Ovary (tissue), 9 donors: Measurements from ENCODE around the gene R3HCC1L. TPM values are rescaled to one million over a fixed set of nuclear protein-coding genes. Genes with fewer than 3 reads are reported as not detected.

Experiments
- DNase-seq, 5 donors: peaks; one replicate each; pipeline ENCODE4 v3.0.0-alpha.2; 2019 to 2020
- H3K27ac ChIP-seq, 2 donors: fragments of 200-600 bp; one replicate each; pipeline versions ENCODE4 v1.5.1 to v1.8.0; 2019 to 2022
- H3K27me3 ChIP-seq: fragments of 200-600 bp; one replicate; pipeline ENCODE4 v1.8.0; 2022
- H3K36me3 ChIP-seq: fragments of 200-600 bp; sonication (generic); one replicate; pipeline ENCODE4 v1.5.1; 2019
- H3K4me1 ChIP-seq: one replicate; pipeline ENCODE4 v1.8.1; 2013; ENCODE audit warnings: mild to moderate bottlenecking, moderate library complexity; ENCODE audit not compliant: insufficient read depth
- H3K4me3 ChIP-seq: fragments of 200-600 bp; sonication (generic); one replicate; pipeline ENCODE4 v1.5.1; 2017
- H3K9me3 ChIP-seq, 2 donors: fragments of 200-600 bp in 1 of 2; sonication (generic) in 1 of 2; one replicate each; pipeline versions ENCODE4 v1.5.1 to v1.8.1; 2013 to 2019; ENCODE audit warnings: mild to moderate bottlenecking in 1 of 2, moderate library complexity in 1 of 2
- EP300 ChIP-seq: sonication (generic); formaldehyde crosslinking; IDR thresholded peaks from one replicate; pipeline ENCODE4 v1.6.1; 2017; ENCODE audit warnings: antibody characterized with exemption
- POLR2A ChIP-seq: fragments of 450-650 bp; IDR thresholded peaks from one replicate; pipeline ENCODE4 v1.6.1; 2017; ENCODE audit warnings: antibody characterized with exemption, mild to moderate bottlenecking, moderate library complexity
- WGBS, 3 donors: extraction: QIAGEN DNeasy Blood & Tissue Kit in 1 of 3; methylation state at CpG; one replicate each; pipeline versions ENCODE4 v1.1.5 to v1.1.7; 2013 to 2017; 5-methylcytosine and 5-hydroxymethylcytosine counted together
- intact Hi-C, 4 donors: fragments of 100-400 bp; cut with DNase I; formaldehyde crosslinking; loops; one replicate each; pipeline versions ENCODE4 v1.11.0 to v1.15.1; 2022 to 2023
- polyA plus RNA-seq, 2 donors: library from polyadenylated mRNA; stranded (reverse); fragments of 200-250 nt in 1 of 2; fragments of 350-450 nt in 1 of 2; fragmentation: Illumina TruSeq in 1 of 2; extraction: RNeasy Lipid Tissue Mini Kit (QIAGEN cat#74804) in 1 of 2; gene quantifications; one replicate each; pipeline ENCODE4 v1.2.3, GENCODE V29; 2013 to 2014
- total RNA-seq, 7 donors: library from RNA; depleted of rRNA in 2 of 7; stranded (reverse); fragments of >200 nt in 2 of 7; fragmentation: NEBNext Ultra II Directional in 3 of 7; extraction: Animal tissue kit (Norgen Biotek cat#: 25700) in 3 of 7; gene quantifications; one replicate each; pipeline versions ENCODE4 v1.1.0 to v1.2.4, GENCODE V29; 2016 to 2023
- TF ChIP-seq, protein P1 (sequence below), 3 donors: fragments of 450-650 bp in 2 of 3; fragments of 200-600 bp in 1 of 3; IDR thresholded peaks; one replicate each; pipeline versions ENCODE4 v1.5.1 to v1.8.0; 2016 to 2022; ENCODE audit warnings: antibody characterized with exemption in 3 of 3, mild to moderate bottlenecking in 1 of 3
- donor health status: DM: no; HTN: no; CAD: no; lungs with moderate emphysema.
- donor health status: DM: no; HTN: no; CAD: no.
- donor health status: Bipolar disorder and iron deficiency.
- donor health status: DM: yes; HTN: yes; CAD: no.
- donor health status: DM: no; HTN: no; CAD: no.
- donor health status: DM: yes; HTN: yes; CAD: no.

R3HCC1L gene
- total and polyA plus RNA-seq, 9 donors = 7.4 to 10.8 (median 9.1) TPM

- Histone ChIP-seq H3K27me3 (no peaks in the 10 kb centered on the region), H3K36me3 (no peaks in the 10 kb centered on the region), H3K27ac (no peak overlapping the region), H3K4me3 (no peak overlapping the region), H3K4me1 (no peaks in the 10 kb centered on the region), H3K9me3 (no peaks in the 10 kb centered on the region)
- no peak for DNase-seq
- WGBS, 3 donors = 63 to 68% (median 67%) methylated on average over 1 of the region's 1 CpG
- intact Hi-C loops = no loop called here
- TF ChIP-seq, protein P1, sequence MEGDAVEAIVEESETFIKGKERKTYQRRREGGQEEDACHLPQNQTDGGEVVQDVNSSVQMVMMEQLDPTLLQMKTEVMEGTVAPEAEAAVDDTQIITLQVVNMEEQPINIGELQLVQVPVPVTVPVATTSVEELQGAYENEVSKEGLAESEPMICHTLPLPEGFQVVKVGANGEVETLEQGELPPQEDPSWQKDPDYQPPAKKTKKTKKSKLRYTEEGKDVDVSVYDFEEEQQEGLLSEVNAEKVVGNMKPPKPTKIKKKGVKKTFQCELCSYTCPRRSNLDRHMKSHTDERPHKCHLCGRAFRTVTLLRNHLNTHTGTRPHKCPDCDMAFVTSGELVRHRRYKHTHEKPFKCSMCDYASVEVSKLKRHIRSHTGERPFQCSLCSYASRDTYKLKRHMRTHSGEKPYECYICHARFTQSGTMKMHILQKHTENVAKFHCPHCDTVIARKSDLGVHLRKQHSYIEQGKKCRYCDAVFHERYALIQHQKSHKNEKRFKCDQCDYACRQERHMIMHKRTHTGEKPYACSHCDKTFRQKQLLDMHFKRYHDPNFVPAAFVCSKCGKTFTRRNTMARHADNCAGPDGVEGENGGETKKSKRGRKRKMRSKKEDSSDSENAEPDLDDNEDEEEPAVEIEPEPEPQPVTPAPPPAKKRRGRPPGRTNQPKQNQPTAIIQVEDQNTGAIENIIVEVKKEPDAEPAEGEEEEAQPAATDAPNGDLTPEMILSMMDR (IDR thresholded peaks at IDR 0.05) = no peak
Measured at GRCh38 chr10:98195120-98195519, 60.7 kb downstream of the R3HCC1L start.

DNA sequence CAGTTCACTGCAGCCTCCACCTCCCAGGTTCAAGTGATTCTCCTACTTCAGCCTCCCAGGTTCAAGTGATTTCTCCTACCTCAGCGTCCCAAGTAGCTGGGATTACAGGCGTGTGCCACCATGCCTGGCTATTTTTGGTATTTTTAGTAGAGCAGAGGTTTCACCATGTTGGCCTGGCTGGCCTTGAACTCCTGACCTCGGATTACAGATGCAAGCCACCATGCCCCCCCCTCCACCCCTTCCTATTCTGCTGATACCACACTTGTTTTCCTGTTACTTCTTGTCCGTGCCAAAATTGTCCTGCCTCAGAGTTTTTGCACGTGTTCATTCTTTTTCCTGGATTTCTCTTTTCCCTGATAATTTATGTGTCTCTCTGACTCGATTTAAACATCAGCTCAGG is 62.5 kb downstream of the R3HCC1L start:
- Histone ChIP-seq H3K4me3 (no peak overlapping the region), H3K36me3 (no peaks in the 10 kb centered on the region), H3K9me3 (no peaks in the 10 kb centered on the region), H3K27me3 (no peaks in the 10 kb centered on the region), H3K4me1 (no peaks in the 10 kb centered on the region), H3K27ac (no peak overlapping the region)
- TF ChIP-seq EP300 (no peak), POLR2A (no peak)
- TF ChIP-seq, protein P1 (IDR thresholded peaks at IDR 0.05) = no peak
- intact Hi-C loops = no loop called here
- peak in 3 of 5 donors; percentile 10 to 47 (median 21) for DNase-seq
- WGBS, 3 donors = 49 to 67% (median 56%) methylated on average over 6 of the region's 6 CpGs

DNA sequence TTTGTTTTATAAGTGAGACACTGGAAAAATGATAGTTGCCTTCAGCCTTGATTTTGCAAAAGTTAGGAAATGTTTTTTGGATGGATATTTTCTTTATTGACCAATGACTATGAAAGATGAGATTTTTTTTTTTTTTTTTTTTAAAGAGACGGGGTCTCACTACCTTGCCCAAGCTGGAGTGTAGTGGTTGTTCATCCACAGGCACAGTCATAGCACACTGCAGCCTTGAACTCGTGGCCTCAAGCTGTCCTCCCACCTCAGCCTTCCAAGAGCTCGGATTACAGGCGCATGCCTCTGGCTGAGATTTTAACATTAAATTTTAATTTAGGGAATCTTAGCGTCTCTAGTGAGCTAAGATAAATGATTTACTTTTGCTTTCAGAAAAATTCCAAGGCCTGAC is 67.3 kb downstream of the R3HCC1L start:
- Histone ChIP-seq H3K4me1 (no peaks in the 10 kb centered on the region), H3K27ac (no peak overlapping the region), H3K36me3 (no peaks in the 10 kb centered on the region), H3K4me3 (no peak overlapping the region), H3K27me3 (no peaks in the 10 kb centered on the region), H3K9me3 (no peaks in the 10 kb centered on the region)
- DNase-seq = no peak
- TF ChIP-seq POLR2A (no peak), EP300 (no peak)
- TF ChIP-seq, protein P1 (IDR thresholded peaks at IDR 0.05) = no peak
- WGBS, 3 donors = 70 to 80% (median 71%) methylated on average over 5 of the region's 5 CpGs
- intact Hi-C loops = no loop called here

DNA sequence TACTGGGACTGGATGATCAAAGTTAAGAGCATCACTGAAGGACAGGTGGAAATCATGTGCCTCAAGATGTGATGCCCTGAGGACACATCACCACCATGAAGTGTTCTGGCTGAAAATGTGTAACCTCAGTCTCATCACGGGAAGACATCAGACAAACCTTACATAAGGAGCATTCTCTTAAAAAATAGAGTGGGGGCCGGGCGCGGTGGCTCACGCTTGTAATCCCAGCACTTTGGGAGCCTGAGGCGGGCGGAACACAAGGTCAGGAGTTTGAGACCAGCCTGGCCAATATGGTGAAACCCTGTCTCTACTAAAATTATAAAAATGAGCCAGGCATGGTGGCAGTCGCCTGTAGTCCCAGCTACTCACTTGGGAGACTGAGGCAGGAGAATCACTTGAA is 67.9 kb downstream of the R3HCC1L start:
- Histone ChIP-seq H3K27ac (no peak overlapping the region), H3K4me3 (no peak overlapping the region), H3K4me1 (no peaks in the 10 kb centered on the region), H3K36me3 (no peaks in the 10 kb centered on the region), H3K27me3 (no peaks in the 10 kb centered on the region), H3K9me3 (no peaks in the 10 kb centered on the region)
- intact Hi-C loops = no loop called here
- WGBS, 3 donors = 90 to 99% (median 91%) methylated on average over 8 of the region's 8 CpGs
- DNase-seq = no peak
- TF ChIP-seq EP300 = no peak
- TF ChIP-seq, protein P1 (IDR thresholded peaks at IDR 0.05) = no peak

DNA sequence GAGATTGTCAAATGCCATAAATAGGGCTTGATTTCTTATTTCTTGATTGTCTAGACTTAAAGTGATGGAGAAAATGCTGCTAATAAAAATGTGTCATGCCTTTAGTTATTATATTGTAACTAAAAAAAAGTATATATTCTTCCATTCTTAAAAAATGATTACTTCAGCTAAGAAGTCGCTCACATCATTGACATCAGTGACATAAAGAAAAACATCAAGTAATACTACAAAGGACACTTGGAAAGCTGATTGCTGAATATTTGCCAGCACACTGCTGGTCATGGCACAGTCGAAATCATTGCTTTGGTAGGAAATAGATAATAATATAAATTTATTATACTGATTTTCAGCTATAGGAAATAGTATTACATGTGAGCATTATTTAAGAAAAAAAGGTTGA is 70.9 kb downstream of the R3HCC1L start:
- TF ChIP-seq POLR2A = no peak
- TF ChIP-seq EP300 = no peak
- TF ChIP-seq, protein P1 (IDR thresholded peaks at IDR 0.05) = no peak
- Histone ChIP-seq H3K27ac (no peak overlapping the region), H3K27me3 (no peaks in the 10 kb centered on the region), H3K9me3 (no peaks in the 10 kb centered on the region), H3K36me3 (no peaks in the 10 kb centered on the region), H3K4me3 (no peak overlapping the region), H3K4me1 (no peaks in the 10 kb centered on the region)
- 89 to 92% (median 91%) methylated on average over 2 of the region's 2 CpGs for WGBS, 3 donors
- intact Hi-C loops = no loop called here
- no peak for DNase-seq
